HepG2 (cell line): Measurements from ENCODE around the gene OBSL1. TPM values are rescaled to one million over a fixed set of nuclear protein-coding genes. Genes with fewer than 3 reads are reported as not detected.

Experiments
- CBX2 ChIP-seq, 2 experiments: fragments of 200-600 bp in 1 of 2; sonication (generic); formaldehyde crosslinking in 1 of 2; IDR thresholded peaks; 2 replicates each; pipeline versions ENCODE4 v1.7.0 to v1.8.1; 2018 to 2022; ENCODE audit warnings: low read depth in 2 of 2, low read length in 1 of 2, mild to moderate bottlenecking in 1 of 2, missing genetic modification reagents in 1 of 2
- CEBPG ChIP-seq: IDR thresholded peaks from 2 replicates; pipeline ENCODE4 v1.6.1; 2016
- DR1 ChIP-seq: sonication (generic); formaldehyde crosslinking; IDR thresholded peaks from 2 replicates; pipeline ENCODE4 v1.8.0; 2021; ENCODE audit warnings: mild to moderate bottlenecking, missing genetic modification reagents, inconsistent platforms
- HINFP ChIP-seq: sonication (generic); formaldehyde crosslinking; IDR thresholded peaks from 2 replicates; pipeline ENCODE4 v1.4.0; 2020; ENCODE audit warnings: low read depth, mild to moderate bottlenecking, missing genetic modification reagents
- IKZF5 ChIP-seq: IDR thresholded peaks from 2 replicates; pipeline ENCODE4 v1.6.1; 2018; ENCODE audit warnings: missing genetic modification reagents, mild to moderate bottlenecking, missing compliant biosample characterization
- ISL2 ChIP-seq: sonication (generic); formaldehyde crosslinking; IDR thresholded peaks from 2 replicates; pipeline ENCODE4 v1.5.0; 2020; ENCODE audit warnings: missing genetic modification reagents
- JARID2 ChIP-seq: sonication (generic); formaldehyde crosslinking; IDR thresholded peaks from 2 replicates; pipeline ENCODE4 v1.8.1; 2023; ENCODE audit warnings: missing genetic modification reagents, inconsistent platforms; ENCODE audit not compliant: insufficient replicate concordance
- KLF12 ChIP-seq: sonication (generic); formaldehyde crosslinking; IDR thresholded peaks from 2 replicates; pipeline ENCODE4 v1.4.0; 2020; ENCODE audit warnings: missing genetic modification reagents, borderline replicate concordance
- KLF15 ChIP-seq: sonication (generic); formaldehyde crosslinking; IDR thresholded peaks from 2 replicates; pipeline ENCODE4 v1.8.1; 2023; ENCODE audit warnings: borderline replicate concordance, mild to moderate bottlenecking, inconsistent platforms, missing genetic modification reagents, mixed read lengths
- MAF1 ChIP-seq: sonication (generic); formaldehyde crosslinking; IDR thresholded peaks from 2 replicates; pipeline ENCODE4 v1.5.0; 2020; ENCODE audit warnings: missing genetic modification reagents, borderline replicate concordance
- PATZ1 ChIP-seq: sonication (generic); formaldehyde crosslinking; IDR thresholded peaks from 2 replicates; pipeline ENCODE4 v1.4.0; 2020; ENCODE audit warnings: missing genetic modification reagents
- PPARG ChIP-seq: conservative IDR thresholded peaks from 2 replicates; pipeline ENCODE4 v1.6.1; 2016; ENCODE audit warnings: missing biosample characterization, missing genetic modification reagents
- RAD21 ChIP-seq: fragments of 450-650 bp; formaldehyde crosslinking; IDR thresholded peaks from 2 replicates; pipeline ENCODE4 v1.5.0; 2020; ENCODE audit warnings: mild to moderate bottlenecking
- SMAD1 ChIP-seq: sonication (generic); formaldehyde crosslinking; IDR thresholded peaks from 2 replicates; pipeline ENCODE4 v1.4.0; 2020; ENCODE audit warnings: missing genetic modification reagents, low read depth, mild to moderate bottlenecking, borderline replicate concordance
- SNAPC2 ChIP-seq: sonication (generic); formaldehyde crosslinking; IDR thresholded peaks from 2 replicates; pipeline ENCODE4 v1.8.1; 2022; ENCODE audit warnings: mild to moderate bottlenecking, missing genetic modification reagents
- TCF12 ChIP-seq, 2 experiments: fragments of 450-650 bp in 1 of 2; sonication (generic) in 1 of 2; formaldehyde crosslinking in 1 of 2; IDR thresholded peaks; 2 replicates each; pipeline versions ENCODE4 v1.6.1 to v1.8.0; 2017 to 2022; ENCODE audit warnings: antibody characterized with exemption in 1 of 2, mild to moderate bottlenecking in 1 of 2, missing genetic modification reagents in 1 of 2, moderate library complexity in 1 of 2
- TRIM22 ChIP-seq: fragments of 450-650 bp; IDR thresholded peaks from 2 replicates; pipeline ENCODE4 v1.6.1; 2017
- YEATS4 ChIP-seq: sonication (generic); formaldehyde crosslinking; IDR thresholded peaks from 2 replicates; pipeline ENCODE4 v1.4.0; 2020; ENCODE audit warnings: missing genetic modification reagents, borderline replicate concordance
- ZKSCAN8 ChIP-seq: IDR thresholded peaks from 2 replicates; pipeline ENCODE4 v1.6.1; 2016; ENCODE audit warnings: borderline replicate concordance, missing genetic modification reagents, missing compliant biosample characterization
- ZNF253 ChIP-seq: sonication (generic); formaldehyde crosslinking; IDR thresholded peaks from 2 replicates; pipeline ENCODE4 v1.8.0; 2022; ENCODE audit warnings: mild to moderate bottlenecking, missing genetic modification reagents, borderline replicate concordance
- ZNF674 ChIP-seq: sonication (generic); formaldehyde crosslinking; IDR thresholded peaks from 2 replicates; pipeline ENCODE4 v1.5.0; 2020; ENCODE audit warnings: low read depth, mild to moderate bottlenecking, missing genetic modification reagents
- polyA plus RNA-seq, 8 experiments: library from polyadenylated mRNA; depleted of rRNA in 3 of 8; stranded (reverse) in 7 of 8; unstranded in 1 of 8; fragments of >200 nt; fragmentation: Illumina TruSeq in 4 of 8; extraction: Trizol in 4 of 8; gene quantifications; 2 replicates each; pipeline versions ENCODE4 v1.2.1 to v1.2.3, GENCODE V29; 2011 to 2016; ENCODE audit warnings: low read depth in 4 of 8, missing spikeins in 1 of 8, mixed read lengths in 1 of 8; ENCODE audit not compliant: insufficient read depth in 1 of 8
- total RNA-seq, 5 experiments: library from RNA; depleted of rRNA; stranded (reverse); fragments of >200 nt; fragmentation: Illumina TruSeq; extraction: Trizol; gene quantifications; 2 replicates each; pipeline ENCODE4 v1.2.3, GENCODE V29; 2016; ENCODE audit warnings: low read depth in 1 of 5

OBSL1 gene
- total and polyA plus RNA-seq, 2 of the 13 experiments (the other 11 are each of a cell fraction or from before 2014, with no cell fraction given) = 86.7 to 218 TPM

GRCh38 chr2:219552382-219553167 lies 18.8 kb downstream of the OBSL1 start (continued):
- TF ChIP-seq TCF12 (IDR thresholded peaks at IDR 0.05) (no peak), TCF12 (CRISPR knock-in tag; IDR thresholded peaks at IDR 0.05) (no peak), PPARG (CRISPR knock-in tag) (no peak), CEBPG (CRISPR knock-in tag) (no peak), CBX2 (IDR thresholded peaks at IDR 0.05; ENCODE audit: low read depth, low read length) (no peak), CBX2 (CRISPR knock-in tag; IDR thresholded peaks at IDR 0.05; ENCODE audit: low read depth) (no peak), IKZF5 (CRISPR knock-in tag) (peak; percentile 49), DR1 (no peak), ISL2 (CRISPR knock-in tag) (peak; percentile 60; the same call in 1 of the 2 replicates), KLF15 (CRISPR knock-in tag) (peak; percentile 26; the same call in 1 of the 2 replicates), RAD21 (peak; percentile 46), ZKSCAN8 (CRISPR knock-in tag) (no peak), ZNF253 (CRISPR knock-in tag) (no peak; the same call in 1 of the 2 replicates), SNAPC2 (peak; percentile 56; the same call in 1 of the 2 replicates), JARID2 (CRISPR knock-in tag) (no peak), PATZ1 (CRISPR knock-in tag) (no peak), KLF12 (peak; percentile 46; the same call in 1 of the 2 replicates), TRIM22 (no peak), MAF1 (CRISPR knock-in tag) (no peak), SMAD1 (CRISPR knock-in tag) (peak; percentile 85), YEATS4 (CRISPR knock-in tag) (peak; percentile 67; the same call in 1 of the 2 replicates), ZNF674 (no peak), HINFP (peak; percentile 88)
